H9 (cell line): ENCODE data around the gene RIGI. TPM values are rescaled to one million over a fixed set of nuclear protein-coding genes. Genes with fewer than 3 reads are reported as not detected.

Experiments
- DNase-seq: peaks from one replicate; pipeline ENCODE4 v3.0.0-alpha.2; 2017
- H2AFZ ChIP-seq: one replicate; pipeline ENCODE4 v1.6.1; 2013; ENCODE audit warnings: mild to moderate bottlenecking, low read length, control low read depth, moderate library complexity
- H2AK5ac ChIP-seq: 2 replicates; pipeline ENCODE4 v1.6.1; 2013; ENCODE audit warnings: low read length, control low read depth, mixed read lengths; ENCODE audit not compliant: insufficient read length
- H2BK120ac ChIP-seq: one replicate; pipeline ENCODE4 v1.6.1; 2013; ENCODE audit warnings: low read depth, mild to moderate bottlenecking, low read length, control low read depth, inconsistent platforms; ENCODE audit not compliant: poor library complexity, severe bottlenecking
- H2BK12ac ChIP-seq: 2 replicates; pipeline ENCODE4 v1.6.1; 2013; ENCODE audit warnings: low read length, control low read depth, mixed read lengths, low read depth; ENCODE audit not compliant: insufficient read length
- H2BK15ac ChIP-seq: 2 replicates; pipeline ENCODE4 v1.6.1; 2013; ENCODE audit warnings: low read depth, low read length, control low read depth
- H2BK20ac ChIP-seq: one replicate; pipeline ENCODE4 v1.6.1; 2013; ENCODE audit warnings: low read depth, mild to moderate bottlenecking, low read length, control low read depth, inconsistent platforms; ENCODE audit not compliant: poor library complexity, severe bottlenecking
- H2BK5ac ChIP-seq: 2 replicates; pipeline ENCODE4 v1.6.1; 2013; ENCODE audit warnings: low read length, control low read depth, mixed read lengths; ENCODE audit not compliant: insufficient read length
- H3K14ac ChIP-seq: 2 replicates; pipeline ENCODE4 v1.6.1; 2013; ENCODE audit warnings: low read length, control low read depth; ENCODE audit not compliant: insufficient read depth
- H3K18ac ChIP-seq: 2 replicates; pipeline ENCODE4 v1.6.1; 2013; ENCODE audit warnings: low read depth, mild to moderate bottlenecking, mixed read lengths, low read length, control low read depth; ENCODE audit not compliant: insufficient read length
- H3K23ac ChIP-seq: 2 replicates; pipeline ENCODE4 v1.6.1; 2013; ENCODE audit warnings: low read length, control low read depth, mixed read lengths, low read depth; ENCODE audit not compliant: insufficient read length
- H3K23me2 ChIP-seq: 2 replicates; pipeline ENCODE4 v1.6.1; 2013; ENCODE audit warnings: low read depth, mild to moderate bottlenecking, mixed read lengths, low read length, control low read depth; ENCODE audit not compliant: insufficient read length, poor library complexity, severe bottlenecking
- H3K27ac ChIP-seq: 2 replicates; pipeline ENCODE4 v1.5.1; 2013; ENCODE audit warnings: low read length, control low read depth, mixed read lengths, low read depth; ENCODE audit not compliant: insufficient read length
- H3K27me3 ChIP-seq: 2 replicates; pipeline ENCODE4 v1.6.1; 2013; ENCODE audit warnings: low read length, control low read depth, inconsistent platforms; ENCODE audit not compliant: insufficient read depth
- H3K4ac ChIP-seq: 2 replicates; pipeline ENCODE4 v1.6.1; 2013; ENCODE audit warnings: low read depth, mild to moderate bottlenecking, control low read depth, inconsistent platforms, low read length, moderate library complexity
- H3K4me1 ChIP-seq: 2 replicates; pipeline ENCODE4 v1.6.1; 2013; ENCODE audit warnings: low read length, control low read depth, inconsistent platforms; ENCODE audit not compliant: insufficient read depth
- H3K4me2 ChIP-seq: 2 replicates; pipeline ENCODE4 v1.6.1; 2013; ENCODE audit warnings: low read length, control low read depth, mixed read lengths; ENCODE audit not compliant: insufficient read length, insufficient read depth
- H3K56ac ChIP-seq: 2 replicates; pipeline ENCODE4 v1.6.1; 2013; ENCODE audit warnings: low read depth, mild to moderate bottlenecking, mixed read lengths, low read length, control low read depth; ENCODE audit not compliant: insufficient read length
- H3K79me1 ChIP-seq: 2 replicates; pipeline ENCODE4 v1.6.1; 2013; ENCODE audit warnings: low read depth, mild to moderate bottlenecking, moderate library complexity, low read length, control low read depth, inconsistent platforms; ENCODE audit not compliant: insufficient read depth, poor library complexity, severe bottlenecking
- H3K79me2 ChIP-seq: 2 replicates; pipeline ENCODE4 v1.6.1; 2013; ENCODE audit warnings: low read length, control low read depth, inconsistent platforms; ENCODE audit not compliant: insufficient read depth
- H3K9ac ChIP-seq: 2 replicates; pipeline ENCODE4 v1.6.1; 2013; ENCODE audit warnings: low read length, control low read depth, mixed read lengths; ENCODE audit not compliant: insufficient read length; ENCODE audit errors: extremely low read depth
- H3K9me3 ChIP-seq: one replicate; pipeline ENCODE4 v1.6.1; 2013; ENCODE audit warnings: low read depth, low read length, inconsistent platforms; ENCODE audit not compliant: control insufficient read depth
- H3T11ph ChIP-seq: one replicate; pipeline ENCODE4 v1.6.1; 2013; ENCODE audit warnings: mild to moderate bottlenecking, low read length, control low read depth, inconsistent platforms
- H4K20me1 ChIP-seq: one replicate; pipeline ENCODE4 v1.6.1; 2013; ENCODE audit not compliant: control insufficient read depth, insufficient read length, insufficient read depth
- H4K5ac ChIP-seq: 2 replicates; pipeline ENCODE4 v1.6.1; 2013; ENCODE audit warnings: low read depth, mild to moderate bottlenecking, mixed read lengths, low read length, control low read depth; ENCODE audit not compliant: insufficient read length
- H4K8ac ChIP-seq: replicated peaks from 2 replicates; pipeline ENCODE4 v1.6.1; 2013; ENCODE audit warnings: low read length, control low read depth, mixed read lengths, low read depth; ENCODE audit not compliant: insufficient read length
- H4K91ac ChIP-seq: 2 replicates; pipeline ENCODE4 v1.6.1; 2013; ENCODE audit warnings: low read depth, mild to moderate bottlenecking, moderate library complexity, mixed read lengths, low read length, control low read depth; ENCODE audit not compliant: insufficient read length
- H3K27ac Mint-ChIP-seq, 3 experiments: 2 replicates in 2 of 3; 3 replicates in 1 of 3; pipeline ENCODE4 v1.8.0; 2020 to 2021; ENCODE audit warnings: mixed read lengths in 3 of 3, mild to moderate bottlenecking in 1 of 3, moderate library complexity in 1 of 3
- H3K27me3 Mint-ChIP-seq: 2 replicates; pipeline ENCODE4 v1.8.0; 2021; ENCODE audit warnings: low read depth, mild to moderate bottlenecking, moderate library complexity, mixed read lengths
- H3K36me3 Mint-ChIP-seq, 3 experiments: 2 replicates in 2 of 3; 3 replicates in 1 of 3; pipeline ENCODE4 v1.8.0; 2020 to 2021; ENCODE audit warnings: low read depth in 3 of 3, mixed read lengths in 3 of 3; ENCODE audit not compliant: insufficient read depth in 1 of 3
- H3K4me1 Mint-ChIP-seq, 2 experiments: 2 replicates each; pipeline ENCODE4 v1.8.0; 2020; ENCODE audit warnings: mixed read lengths in 2 of 2
- H3K4me3 Mint-ChIP-seq, 2 experiments: 2 replicates in 1 of 2; 3 replicates in 1 of 2; pipeline ENCODE4 v1.8.0; 2020 to 2021; ENCODE audit warnings: mild to moderate bottlenecking in 2 of 2, mixed read lengths in 2 of 2, moderate library complexity in 1 of 2
- H3K9me3 Mint-ChIP-seq, 2 experiments: 2 replicates in 1 of 2; 3 replicates in 1 of 2; pipeline ENCODE4 v1.8.0; 2020; ENCODE audit warnings: mild to moderate bottlenecking in 2 of 2, mixed read lengths in 2 of 2, moderate library complexity in 1 of 2
- CTCF ChIP-seq: fragments of 200-600 bp; sonication (generic); conservative IDR thresholded peaks from 3 replicates; pipeline ENCODE4 v1.8.0; 2021; ENCODE audit warnings: antibody characterized with exemption, mild to moderate bottlenecking
- WGBS: extraction: QIAGEN DNeasy Blood & Tissue Kit; methylation state at CpG from one replicate; pipeline ENCODE4 v1.1.7; 2013; ENCODE audit warnings: missing lambda C conversion rate, low lambda C conversion rate, mixed read lengths; ENCODE audit not compliant: insufficient read length; ENCODE audit errors: extremely low coverage; 5-methylcytosine and 5-hydroxymethylcytosine counted together
- total RNA-seq: library from RNA; stranded (reverse); gene quantifications from 2 replicates; pipeline ENCODE4 v1.2.1, GENCODE V29; 2021

The RIGI gene
- total RNA-seq, 1 experiment from 2014 or later = 4.1 TPM

GRCh38 chr9:32565967-32566366 lies 40.0 kb upstream of the RIGI start:
- Histone ChIP-seq H2BK12ac (no peak overlapping the region), H2BK5ac (no peak overlapping the region)

More at GRCh38 chr9:32565967-32566366, 40.0 kb upstream of the RIGI start:
- H3T11ph ChIP-seq = no peak overlapping the region
- H3K4ac ChIP-seq = no peak overlapping the region
- WGBS = no CpG with 5 or more reads among the region's 6 CpGs
- H3K4me1 ChIP-seq = no peaks in the 10 kb centered on the region
- H3K18ac ChIP-seq = no peak overlapping the region
- H3K9me3 ChIP-seq = no peaks in the 10 kb centered on the region
- H3K27ac ChIP-seq = no peak overlapping the region
- no peak overlapping the region for H4K8ac ChIP-seq
- no peak overlapping the region for H3K27ac Mint-ChIP-seq
- no peaks in the 10 kb centered on the region for H4K20me1 ChIP-seq
- no peak overlapping the region for H3K14ac ChIP-seq
- no peak for TF ChIP-seq CTCF
- H2BK20ac ChIP-seq = no peak overlapping the region
- no peak overlapping the region for H2BK120ac ChIP-seq
- no peak overlapping the region for H2AK5ac ChIP-seq
- no peak overlapping the region for H4K91ac ChIP-seq
- no peaks in the 10 kb centered on the region for H3K27me3 Mint-ChIP-seq
- no peak overlapping the region for H3K4me3 Mint-ChIP-seq
- H3K9me3 Mint-ChIP-seq = no peaks in the 10 kb centered on the region
- peaks cover 22 to 39% (median 30%) of the 10 kb centered on the region in 3 experiments; a peak in 6 of 7 replicates for H3K36me3 Mint-ChIP-seq
- no peak overlapping the region for H3K9ac ChIP-seq
- H3K4me2 ChIP-seq = no peak overlapping the region
- no peak overlapping the region for H4K5ac ChIP-seq
- peaks cover 13% of the 10 kb centered on the region for H3K79me1 ChIP-seq
- peaks cover 6% of the 10 kb centered on the region; the same call in 1 of the 2 replicates for H3K79me2 ChIP-seq
- no peaks in the 10 kb centered on the region for H3K23me2 ChIP-seq
- H3K23ac ChIP-seq = no peak overlapping the region
- no peaks in the 10 kb centered on the region for H3K4me1 Mint-ChIP-seq
- no peak for DNase-seq
- H2BK15ac ChIP-seq = no peak overlapping the region
- H3K56ac ChIP-seq = no peak overlapping the region
- no peak overlapping the region for H2AFZ ChIP-seq
- no peaks in the 10 kb centered on the region for H3K27me3 ChIP-seq
